Thoracic aorta (tissue), 2 donors: ENCODE measurements around the gene OXLD1. TPM values are rescaled to one million over a fixed set of nuclear protein-coding genes. Genes with fewer than 3 reads are reported as not detected.

Source experiments
- ATAC-seq: fragments of 150-250 bp; one replicate; pipeline ENCODE4 v1.8.0; 2017; ENCODE audit warnings: low read depth; ENCODE audit not compliant: insufficient number of reproducible peaks, low FRiP score
- DNase-seq: peaks from one replicate; pipeline ENCODE4 v3.0.0-alpha.2; 2020; ENCODE audit warnings: low spot score
- H3K27ac ChIP-seq, 2 donors: fragments of 200-600 bp; sonication (generic); 1 replicate in 1 of 2; 2 replicates in 1 of 2; pipeline ENCODE4 v1.5.1; 2016; ENCODE audit warnings: mild to moderate bottlenecking in 2 of 2, moderate library complexity in 2 of 2
- H3K27me3 ChIP-seq: fragments of 200-600 bp; sonication (generic); replicated peaks from 2 replicates; pipeline ENCODE4 v1.6.0; 2016; ENCODE audit warnings: mild to moderate bottlenecking; ENCODE audit not compliant: insufficient read depth
- H3K36me3 ChIP-seq: fragments of 200-600 bp; sonication (generic); one replicate; pipeline ENCODE4 v1.5.1; 2016
- H3K4me1 ChIP-seq, 2 donors: fragments of 200-600 bp; sonication (generic); 1 replicate in 1 of 2; 2 replicates in 1 of 2; pipeline versions ENCODE4 v1.5.1 to v1.6.0; 2016; ENCODE audit warnings: low read depth in 2 of 2, mild to moderate bottlenecking in 1 of 2; ENCODE audit not compliant: control insufficient read depth in 1 of 2
- H3K4me3 ChIP-seq: fragments of 200-600 bp; sonication (generic); 2 replicates; pipeline ENCODE4 v1.5.1; 2016; ENCODE audit warnings: mild to moderate bottlenecking
- H3K9me3 ChIP-seq: fragments of 200-600 bp; sonication (generic); 2 replicates; pipeline ENCODE4 v1.5.1; 2016
- total RNA-seq, 2 donors: library from RNA; depleted of rRNA; stranded (reverse); fragments of >200 nt; gene quantifications; one replicate each; pipeline versions ENCODE4 v1.1.0 to v1.2.3, GENCODE V29; 2016
- TF ChIP-seq, protein P1 (sequence below): fragments of 200-600 bp; sonication (generic); IDR thresholded peaks from one replicate; pipeline ENCODE4 v1.5.1; 2019; ENCODE audit warnings: antibody characterized with exemption

The OXLD1 gene
- total RNA-seq, 2 donors from 2014 or later, result 13.7 to 33.6 TPM

DNA sequence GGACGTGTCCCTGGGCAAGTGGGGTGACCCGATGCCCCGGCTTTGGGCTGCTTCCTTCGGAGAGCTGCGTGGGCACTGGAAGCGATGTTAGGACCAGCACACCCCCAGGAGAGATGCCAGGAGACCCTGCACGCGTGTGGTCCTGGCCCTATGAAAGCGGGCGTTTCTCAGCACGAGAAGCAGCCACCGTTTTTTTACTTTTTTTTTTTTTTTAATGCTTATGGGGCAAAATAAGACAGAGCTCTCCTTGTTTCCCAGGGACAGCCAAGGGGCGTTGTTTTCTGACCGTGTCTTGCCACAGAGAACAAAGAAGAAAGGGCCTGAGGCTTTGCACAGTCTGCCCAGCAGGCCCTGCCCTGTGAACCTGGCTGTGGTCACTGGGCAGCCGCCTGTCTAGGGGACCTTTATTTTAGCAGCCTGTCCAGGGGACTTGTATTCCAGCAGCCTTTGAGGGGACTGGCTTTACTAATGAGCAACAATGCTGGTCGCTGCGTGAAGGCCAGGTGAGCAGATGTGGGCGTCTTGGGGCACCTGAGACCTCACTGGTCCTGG, 46.7 kb upstream of the OXLD1 start:
- H3K4me3 ChIP-seq, result peak overlapping the region; percentile 91
- H3K36me3 ChIP-seq, result no peaks in the 10 kb centered on the region
- H3K9me3 ChIP-seq, result no peaks in the 10 kb centered on the region
- H3K4me1 ChIP-seq, result peaks cover 16 to 34% of the 10 kb centered on the region in 2 donors
- H3K27me3 ChIP-seq, result no peaks in the 10 kb centered on the region
- DNase-seq (no peak), ATAC-seq (no peak)
- no peak overlapping the region for H3K27ac ChIP-seq
- TF ChIP-seq, protein P1, sequence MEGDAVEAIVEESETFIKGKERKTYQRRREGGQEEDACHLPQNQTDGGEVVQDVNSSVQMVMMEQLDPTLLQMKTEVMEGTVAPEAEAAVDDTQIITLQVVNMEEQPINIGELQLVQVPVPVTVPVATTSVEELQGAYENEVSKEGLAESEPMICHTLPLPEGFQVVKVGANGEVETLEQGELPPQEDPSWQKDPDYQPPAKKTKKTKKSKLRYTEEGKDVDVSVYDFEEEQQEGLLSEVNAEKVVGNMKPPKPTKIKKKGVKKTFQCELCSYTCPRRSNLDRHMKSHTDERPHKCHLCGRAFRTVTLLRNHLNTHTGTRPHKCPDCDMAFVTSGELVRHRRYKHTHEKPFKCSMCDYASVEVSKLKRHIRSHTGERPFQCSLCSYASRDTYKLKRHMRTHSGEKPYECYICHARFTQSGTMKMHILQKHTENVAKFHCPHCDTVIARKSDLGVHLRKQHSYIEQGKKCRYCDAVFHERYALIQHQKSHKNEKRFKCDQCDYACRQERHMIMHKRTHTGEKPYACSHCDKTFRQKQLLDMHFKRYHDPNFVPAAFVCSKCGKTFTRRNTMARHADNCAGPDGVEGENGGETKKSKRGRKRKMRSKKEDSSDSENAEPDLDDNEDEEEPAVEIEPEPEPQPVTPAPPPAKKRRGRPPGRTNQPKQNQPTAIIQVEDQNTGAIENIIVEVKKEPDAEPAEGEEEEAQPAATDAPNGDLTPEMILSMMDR, result no peak

GRCh38 chr17:81712468-81713003, 46.1 kb upstream of the OXLD1 start:
- ATAC-seq (no peak), DNase-seq (no peak)
- H3K4me1 ChIP-seq, result peaks cover 16 to 34% of the 10 kb centered on the region in 2 donors
- TF ChIP-seq, protein P1, result no peak
- H3K27me3 ChIP-seq, result no peaks in the 10 kb centered on the region
- H3K9me3 ChIP-seq, result no peaks in the 10 kb centered on the region
- no peak overlapping the region for H3K27ac ChIP-seq
- H3K36me3 ChIP-seq, result no peaks in the 10 kb centered on the region
- H3K4me3 ChIP-seq, result peak overlapping the region; percentile 91

DNA sequence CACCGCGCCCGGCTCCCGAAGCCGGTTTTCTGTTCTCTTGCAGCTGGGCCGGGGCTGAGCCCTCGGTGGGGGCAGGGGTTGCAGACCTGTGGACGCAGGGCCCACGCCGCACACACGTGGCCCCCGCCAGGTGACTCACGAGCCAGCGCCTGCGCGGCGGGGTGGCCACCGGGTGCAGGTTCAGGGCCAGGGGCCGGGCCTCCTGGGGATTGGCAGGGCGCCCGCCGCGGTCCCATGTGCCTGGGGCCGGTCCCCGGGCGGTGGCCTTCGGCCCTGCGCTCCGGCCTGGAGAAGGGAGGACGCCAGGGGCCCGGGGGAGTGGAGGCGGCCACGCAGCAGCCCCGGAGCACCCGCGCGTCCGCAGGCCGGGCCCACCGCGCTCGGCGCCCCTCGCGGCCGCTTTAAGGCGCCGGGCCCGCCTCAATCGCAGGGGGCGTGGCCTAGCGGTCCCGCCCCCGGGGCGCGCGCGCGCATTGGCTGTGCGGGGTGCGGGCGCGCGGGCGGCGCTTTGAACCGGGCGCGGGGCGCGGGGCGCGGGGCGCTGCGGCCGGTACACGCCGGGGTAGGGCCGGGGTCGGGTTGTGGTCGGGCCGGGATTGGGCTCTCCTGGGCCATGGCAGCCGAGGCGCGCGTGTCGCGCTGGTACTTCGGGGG, 45.5 kb upstream of the OXLD1 start, which contains the start of gene SLC25A10:
Gene SLC25A10, plus strand, starts transcription at position 471 of the 654 bp plus-strand sequence. Its CDS starts 143 bp downstream, at position 614.
- H3K27me3 ChIP-seq, result no peaks in the 10 kb centered on the region
- peak within 1 kb of the TSS; percentile 91 for H3K4me3 ChIP-seq
- no peak for DNase-seq
- peaks cover 16 to 34% of the 10 kb centered on the region in 2 donors for H3K4me1 ChIP-seq
- peak; percentile 80 for ATAC-seq
- TF ChIP-seq, protein P1, result no peak
- H3K27ac ChIP-seq, result no peak within 1 kb of the TSS
- H3K9me3 ChIP-seq, result no peaks in the 10 kb centered on the region
- H3K36me3 ChIP-seq, result peaks cover 2% of the 10 kb centered on the region

DNA sequence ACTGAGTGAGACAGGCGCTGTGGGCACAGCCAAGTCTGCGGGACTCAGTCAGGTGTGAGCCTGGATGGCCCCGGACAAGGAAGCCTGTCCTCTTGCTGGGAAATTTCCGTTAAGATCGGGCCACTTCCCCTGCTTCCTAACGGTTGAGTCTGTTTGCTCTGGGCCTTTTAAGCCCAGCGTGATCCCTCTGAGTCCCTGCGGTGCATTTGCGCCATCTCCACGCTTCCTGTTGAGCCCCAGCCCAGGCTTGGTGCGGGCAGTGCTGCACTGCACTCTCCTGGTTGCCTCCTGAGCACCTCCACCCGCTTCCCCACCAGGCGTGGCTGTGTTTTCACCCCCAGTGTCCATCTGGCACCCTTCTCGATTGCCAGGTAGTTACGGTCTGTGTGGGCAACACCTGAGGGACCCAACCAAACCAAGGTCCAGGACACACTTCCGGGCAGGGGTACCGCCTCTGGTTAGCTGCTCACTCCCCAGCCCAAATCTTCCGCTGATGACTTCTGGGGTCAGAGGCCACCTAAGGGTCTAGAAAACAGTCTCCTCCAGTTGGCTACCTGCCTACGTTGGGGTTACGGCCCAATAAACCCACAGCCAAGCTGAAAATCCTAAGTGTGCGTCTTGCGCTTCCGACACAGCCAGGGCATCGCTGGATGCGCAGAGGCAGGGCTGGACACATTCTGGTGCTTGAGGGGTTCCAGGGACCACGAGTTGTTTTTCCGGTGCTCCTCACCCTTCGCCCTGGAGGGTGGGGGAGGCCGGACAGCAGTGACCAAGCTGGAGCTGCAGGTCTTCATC, 44.3 kb upstream of the OXLD1 start:
- TF ChIP-seq, protein P1, result no peak
- no peaks in the 10 kb centered on the region for H3K9me3 ChIP-seq
- no peak for DNase-seq
- H3K27me3 ChIP-seq, result no peaks in the 10 kb centered on the region
- peaks cover 10% of the 10 kb centered on the region for H3K36me3 ChIP-seq
- no peak for ATAC-seq
- peaks cover 16 to 34% of the 10 kb centered on the region in 2 donors for H3K4me1 ChIP-seq
- H3K27ac ChIP-seq, result no peak overlapping the region
- peak overlapping the region; percentile 91 for H3K4me3 ChIP-seq

DNA sequence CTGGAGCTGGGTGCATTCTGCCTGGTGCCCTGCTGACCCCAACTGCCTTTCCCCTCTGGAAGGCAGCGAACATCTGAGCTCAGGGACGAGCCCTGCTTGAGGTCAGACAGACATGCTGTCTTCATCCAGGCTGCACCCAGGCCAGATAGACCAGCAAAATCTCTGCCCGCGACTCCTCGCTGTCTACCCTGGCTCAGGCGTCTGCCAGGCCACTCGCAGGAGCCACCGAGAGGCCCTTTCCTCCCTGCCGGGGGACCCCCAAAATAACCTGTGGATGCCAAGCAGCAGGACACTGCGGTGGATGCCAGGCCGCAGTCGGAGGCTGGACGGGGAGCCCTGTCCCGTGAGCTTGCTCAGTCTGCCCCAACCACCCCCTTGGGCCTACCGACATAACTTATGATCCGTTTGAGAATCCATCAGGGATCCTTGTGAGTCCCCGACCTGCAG, 42.4 kb upstream of the OXLD1 start:
- DNase-seq (no peak), ATAC-seq (no peak)
- Histone ChIP-seq H3K36me3 (peaks cover 10% of the 10 kb centered on the region), H3K9me3 (no peaks in the 10 kb centered on the region), H3K4me3 (no peak overlapping the region), H3K27me3 (no peaks in the 10 kb centered on the region), H3K27ac (no peak overlapping the region), H3K4me1 (peaks cover 23 to 40% of the 10 kb centered on the region in 2 donors)
- TF ChIP-seq, protein P1, result no peak
